Caco-2 (cell line): ENCODE measurements around the gene ZNF277. TPM values are rescaled to one million over a fixed set of nuclear protein-coding genes. Genes with fewer than 3 reads are reported as not detected.

Experiments
- BruUV-seq: library from RNA; stranded (reverse); fragments of 400-500 nt; replicated peaks from 2 replicates; lab custom pipeline; 2021; lab: Mats Ljungman, UMichigan
- CTCF ChIA-PET: fragments of 300-600 bp; sonication (Branson Sonifier 250); formaldehyde crosslinking; loops from one replicate; lab custom pipeline; 2022; ENCODE audit warnings: antibody characterized with exemption; lab: Charles Lee
- POLR2A ChIA-PET: fragments of 300-600 bp; sonication (Branson Sonifier 250); formaldehyde crosslinking; loops from one replicate; lab custom pipeline; 2022; ENCODE audit warnings: antibody characterized with exemption; lab: Charles Lee
- DNase-seq, 2 experiments: peaks; one replicate each; pipeline versions ENCODE4 v3.0.0 to v3.0.0-alpha.2; 2020 to 2022
- H3K27me3 ChIP-seq: replicated peaks from 2 replicates; pipeline ENCODE4 v1.6.0; 2011; ENCODE audit warnings: low read length; ENCODE audit not compliant: control insufficient read depth, insufficient read depth
- H3K36me3 ChIP-seq: 2 replicates; pipeline ENCODE4 v1.5.1; 2011; ENCODE audit warnings: low read length; ENCODE audit not compliant: control insufficient read depth, insufficient read depth
- H3K4me1 ChIP-seq: fragments of 250-450 bp; sonication (Bioruptor Pico); 2 replicates; pipeline ENCODE4 v1.5.1; 2020; ENCODE audit warnings: mild to moderate bottlenecking
- H3K4me3 ChIP-seq: 2 replicates; pipeline ENCODE4 v1.5.1; 2011; ENCODE audit warnings: low read depth, mild to moderate bottlenecking, control low read depth, low read length
- H3K9me3 ChIP-seq: fragments of 250-450 bp; sonication (Bioruptor Pico); 2 replicates; pipeline ENCODE4 v1.5.1; 2020; ENCODE audit warnings: mild to moderate bottlenecking, moderate library complexity
- H3K27ac Mint-ChIP-seq: one replicate; pipeline ENCODE4 v1.8.0; 2022; ENCODE audit warnings: mixed read lengths; ENCODE audit not compliant: unreplicated experiment
- H3K27me3 Mint-ChIP-seq: one replicate; pipeline ENCODE4 v1.8.0; 2022; ENCODE audit warnings: mixed read lengths; ENCODE audit not compliant: insufficient read depth, unreplicated experiment
- H3K36me3 Mint-ChIP-seq: one replicate; pipeline ENCODE4 v1.8.0; 2022; ENCODE audit warnings: mild to moderate bottlenecking, mixed read lengths; ENCODE audit not compliant: insufficient read depth, unreplicated experiment
- H3K4me1 Mint-ChIP-seq: one replicate; pipeline ENCODE4 v1.8.0; 2022; ENCODE audit warnings: low read depth, mixed read lengths; ENCODE audit not compliant: unreplicated experiment
- H3K4me3 Mint-ChIP-seq: one replicate; pipeline ENCODE4 v1.8.0; 2022; ENCODE audit warnings: mild to moderate bottlenecking, moderate library complexity, mixed read lengths; ENCODE audit not compliant: unreplicated experiment
- H3K9me3 Mint-ChIP-seq: one replicate; pipeline ENCODE4 v1.8.0; 2022; ENCODE audit warnings: mixed read lengths; ENCODE audit not compliant: unreplicated experiment
- CTCF ChIP-seq, 2 experiments: fragments of 200-600 bp in 1 of 2; IDR thresholded peaks; 1 replicate in 1 of 2; 2 replicates in 1 of 2; pipeline versions ENCODE4 v1.5.1 to v1.8.0; 2011 to 2022; ENCODE audit warnings: antibody characterized with exemption in 1 of 2, control low read depth in 1 of 2, inconsistent platforms in 1 of 2, low read depth in 1 of 2, low read length in 1 of 2, mild to moderate bottlenecking in 1 of 2, moderate library complexity in 1 of 2; ENCODE audit not compliant: insufficient read depth in 1 of 2, severe bottlenecking in 1 of 2, unreplicated experiment in 1 of 2
- intact Hi-C: fragments of 100-400 bp; cut with micrococcal nuclease; formaldehyde crosslinking; loops from one replicate; pipeline ENCODE4 v1.10.0; 2022; ENCODE audit not compliant: unreplicated experiment
- total RNA-seq: library from RNA; stranded (reverse); gene quantifications from 2 replicates; pipeline ENCODE4 v1.2.3, GENCODE V29; 2022

The ZNF277 gene
- total RNA-seq, 1 experiment from 2014 or later = 22.8 TPM

DNA sequence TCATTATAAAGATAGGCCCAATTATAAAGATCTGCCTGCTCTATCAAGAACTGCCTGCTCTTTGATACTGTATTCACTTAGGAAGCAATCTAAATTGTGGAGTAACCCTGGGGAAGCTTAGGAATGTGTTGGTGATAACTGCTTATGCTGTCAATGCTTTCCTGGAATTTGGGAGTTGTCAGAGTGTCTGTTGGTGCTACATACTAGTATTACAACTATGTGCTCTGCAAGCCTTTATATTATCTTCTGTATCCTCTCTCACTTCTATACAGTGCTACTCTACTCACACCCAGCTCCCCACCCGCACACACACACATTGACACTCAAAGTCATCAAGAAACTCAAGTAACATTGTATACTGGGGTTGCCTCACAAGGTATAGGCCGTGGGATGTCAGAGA is 6.1 kb downstream of the ZNF277 start:
- Mint-ChIP-seq H3K4me1 (peaks cover 21% of the 10 kb centered on the region), H3K36me3 (no peaks in the 10 kb centered on the region), H3K4me3 (no peak overlapping the region), H3K9me3 (no peaks in the 10 kb centered on the region), H3K27me3 (no peaks in the 10 kb centered on the region), H3K27ac (peak overlapping the region; percentile 30)
- POLR2A ChIA-PET = no interaction called here
- H3K36me3 ChIP-seq = no peaks in the 10 kb centered on the region
- intact Hi-C loops = no loop called here
- TF ChIP-seq CTCF (IDR thresholded peaks at IDR 0.05; ENCODE audit: insufficient read depth in 1 of 2, low read depth in 1 of 2, low read length in 1 of 2, severe bottlenecking in 1 of 2, unreplicated experiment in 1 of 2) = no peak
- DNase-seq = peak in 1 of 2 experiments; percentile 3
- CTCF ChIA-PET = no interaction called here
- BruUV-seq = no TSS peak
- H3K9me3 ChIP-seq = no peaks in the 10 kb centered on the region
- no peak overlapping the region for H3K4me3 ChIP-seq
- peaks cover 23% of the 10 kb centered on the region for H3K4me1 ChIP-seq
- no peaks in the 10 kb centered on the region for H3K27me3 ChIP-seq

GRCh38 chr7:112213735-112214134 is 7.2 kb downstream of the ZNF277 start:
- H3K36me3 Mint-ChIP-seq = no peaks in the 10 kb centered on the region
- no peaks in the 10 kb centered on the region for H3K9me3 Mint-ChIP-seq
- ChIA-PET CTCF (no interaction called here), POLR2A (no interaction called here)
- no peaks in the 10 kb centered on the region for H3K36me3 ChIP-seq
- H3K4me1 Mint-ChIP-seq = peaks cover 27% of the 10 kb centered on the region
- no peak overlapping the region for H3K4me3 Mint-ChIP-seq
- BruUV-seq = no TSS peak
- peaks cover 23% of the 10 kb centered on the region for H3K4me1 ChIP-seq
- no peak for TF ChIP-seq CTCF (IDR thresholded peaks at IDR 0.05; ENCODE audit: insufficient read depth in 1 of 2, low read depth in 1 of 2, low read length in 1 of 2, severe bottlenecking in 1 of 2, unreplicated experiment in 1 of 2)
- H3K27me3 ChIP-seq = no peaks in the 10 kb centered on the region
- H3K27ac Mint-ChIP-seq = no peak overlapping the region
- H3K4me3 ChIP-seq = no peak overlapping the region
- no peaks in the 10 kb centered on the region for H3K27me3 Mint-ChIP-seq
- H3K9me3 ChIP-seq = no peaks in the 10 kb centered on the region
- intact Hi-C loops = no loop called here
- no peak for DNase-seq

GRCh38 chr7:112214268-112214667 is 7.8 kb downstream of the ZNF277 start:
- Mint-ChIP-seq H3K27me3 (no peaks in the 10 kb centered on the region), H3K4me1 (peaks cover 27% of the 10 kb centered on the region), H3K27ac (no peak overlapping the region), H3K9me3 (no peaks in the 10 kb centered on the region), H3K4me3 (no peak overlapping the region), H3K36me3 (no peaks in the 10 kb centered on the region)
- Histone ChIP-seq H3K36me3 (no peaks in the 10 kb centered on the region), H3K27me3 (no peaks in the 10 kb centered on the region), H3K9me3 (no peaks in the 10 kb centered on the region), H3K4me3 (no peak overlapping the region), H3K4me1 (peaks cover 23% of the 10 kb centered on the region)
- no peak for DNase-seq
- intact Hi-C loops = no loop called here
- no TSS peak for BruUV-seq
- ChIA-PET POLR2A (no interaction called here), CTCF (no interaction called here)
- TF ChIP-seq CTCF (IDR thresholded peaks at IDR 0.05; ENCODE audit: insufficient read depth in 1 of 2, low read depth in 1 of 2, low read length in 1 of 2, severe bottlenecking in 1 of 2, unreplicated experiment in 1 of 2) = no peak
